MM.1S (cell line): ENCODE results near the gene SRGAP2B.
"Not testable (repeated sequence)": the region's sequence is repeated elsewhere in the genome, so short reads cannot be mapped to it uniquely, and the experiment has no call there.

ENCODE experiments used
- DNase-seq: peaks from one replicate; pipeline ENCODE4 v3.0.0-alpha.2; 2015
- H2AFZ ChIP-seq: fragments of 300-600 bp; sonication (generic); 2 replicates; pipeline ENCODE4 v1.6.0; 2016; ENCODE audit warnings: antibody characterized with exemption, low read length
- H3F3A ChIP-seq: fragments of 300-600 bp; sonication (generic); 2 replicates; pipeline ENCODE4 v1.6.1; 2016; ENCODE audit warnings: mild to moderate bottlenecking, antibody characterized with exemption, low read length, moderate library complexity, mixed read lengths; ENCODE audit not compliant: insufficient read depth
- H3K27ac ChIP-seq: fragments of 300-600 bp; sonication (generic); 2 replicates; pipeline ENCODE4 v1.5.1; 2016; ENCODE audit warnings: mild to moderate bottlenecking, low read length
- H3K27me3 ChIP-seq: fragments of 300-600 bp; sonication (generic); replicated peaks from 2 replicates; pipeline ENCODE4 v1.6.0; 2016; ENCODE audit warnings: low read length; ENCODE audit not compliant: insufficient read depth
- H3K36me3 ChIP-seq: fragments of 300-600 bp; sonication (generic); replicated peaks from 2 replicates; pipeline ENCODE4 v1.6.1; 2016; ENCODE audit warnings: mild to moderate bottlenecking, low read length, mixed read lengths; ENCODE audit not compliant: insufficient read depth
- H3K4me1 ChIP-seq: fragments of 300-600 bp; sonication (generic); 2 replicates; pipeline ENCODE4 v1.6.1; 2016; ENCODE audit warnings: low read length, mixed read lengths
- H3K4me2 ChIP-seq: fragments of 300-600 bp; sonication (generic); 2 replicates; pipeline ENCODE4 v1.6.0; 2016; ENCODE audit warnings: low read depth, low read length
- H3K4me3 ChIP-seq: fragments of 300-600 bp; sonication (generic); 2 replicates; pipeline ENCODE4 v1.5.1; 2016; ENCODE audit warnings: low read length, mixed read lengths
- H3K79me2 ChIP-seq: fragments of 300-600 bp; sonication (generic); 2 replicates; pipeline ENCODE4 v1.6.1; 2016; ENCODE audit warnings: mixed run types, low read length, mixed read lengths
- H3K9ac ChIP-seq: fragments of 300-600 bp; sonication (generic); 2 replicates; pipeline ENCODE4 v1.6.1; 2016; ENCODE audit warnings: low read length, mixed read lengths
- H3K9me2 ChIP-seq: fragments of 300-600 bp; sonication (generic); replicated peaks from 2 replicates; pipeline ENCODE4 v1.6.1; 2016; ENCODE audit warnings: mild to moderate bottlenecking, low read length, mixed read lengths; ENCODE audit not compliant: insufficient read depth
- H3K9me3 ChIP-seq: fragments of 300-600 bp; sonication (generic); replicated peaks from 2 replicates; pipeline ENCODE4 v1.6.1; 2016; ENCODE audit warnings: mild to moderate bottlenecking, low read length, mixed read lengths; ENCODE audit not compliant: insufficient read depth
- H4K20me1 ChIP-seq: fragments of 300-600 bp; sonication (generic); 2 replicates; pipeline ENCODE4 v1.6.1; 2016; ENCODE audit warnings: mild to moderate bottlenecking, low read length, moderate library complexity, mixed read lengths; ENCODE audit not compliant: insufficient read depth

SRGAP2B gene

DNA sequence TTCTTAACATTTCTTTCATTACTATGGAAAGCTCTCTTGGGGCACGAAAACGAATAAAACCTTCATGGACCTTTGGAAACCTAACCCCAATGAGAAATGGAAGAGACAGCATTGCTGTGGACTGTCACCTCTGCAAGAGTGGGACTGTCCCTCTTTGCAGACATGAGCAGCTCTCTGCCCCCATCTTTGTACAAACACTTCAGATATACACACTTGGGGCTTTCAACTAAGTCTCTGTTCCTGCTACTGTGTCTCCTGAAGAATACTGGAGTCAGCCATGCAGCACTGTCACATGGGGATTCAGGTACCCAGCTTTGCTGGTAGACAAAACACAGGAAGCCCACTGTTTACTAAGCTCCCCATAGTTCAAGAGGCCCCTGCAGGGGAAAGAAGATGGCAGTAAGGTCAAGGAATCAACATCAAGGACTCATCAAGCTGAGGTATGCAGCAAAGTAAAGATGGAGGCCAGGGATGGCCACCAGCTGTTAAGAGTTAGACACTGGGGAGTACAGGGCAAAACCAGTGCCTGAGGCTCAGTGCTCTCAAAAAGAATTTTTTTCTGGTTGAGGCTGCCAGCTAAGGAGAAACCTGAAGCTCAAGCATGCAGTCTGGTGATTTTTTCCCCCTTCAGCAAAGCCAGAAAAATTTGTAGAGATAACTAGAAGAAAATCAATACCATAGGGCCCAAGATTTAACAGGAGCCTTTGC lies 31.0 kb downstream of the SRGAP2B start:
- not testable (repeated sequence) for H3K79me2 ChIP-seq, H3K27me3 ChIP-seq, H3K4me3 ChIP-seq, H3K36me3 ChIP-seq, H2AFZ ChIP-seq, H3K27ac ChIP-seq, H3K4me1 ChIP-seq, DNase-seq, H3K9me2 ChIP-seq, H4K20me1 ChIP-seq, H3K9me3 ChIP-seq, H3F3A ChIP-seq, H3K9ac ChIP-seq, H3K4me2 ChIP-seq

DNA sequence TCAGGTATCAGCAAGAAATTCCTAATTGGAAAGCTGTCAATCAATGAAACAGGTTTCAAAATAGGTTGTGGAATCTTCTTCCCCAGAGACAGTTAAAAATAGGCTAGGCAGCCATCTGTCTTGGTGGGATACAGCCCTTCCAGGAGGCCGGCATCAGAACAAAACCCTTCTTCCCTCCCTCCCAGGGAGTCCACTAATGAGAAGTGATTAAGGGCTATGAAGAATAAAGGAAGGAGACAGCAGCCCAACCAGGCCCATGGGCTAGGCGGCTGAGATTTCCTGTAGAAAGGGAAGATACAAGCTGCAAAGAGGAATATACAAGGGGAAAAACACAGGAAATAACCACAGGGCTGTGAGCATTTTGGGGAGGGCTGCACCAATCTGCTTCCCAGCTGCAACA lies 31.8 kb downstream of the SRGAP2B start:
- H3K4me1 ChIP-seq, H4K20me1 ChIP-seq, H3K9me3 ChIP-seq, H3K36me3 ChIP-seq, H3F3A ChIP-seq, H2AFZ ChIP-seq, H3K4me3 ChIP-seq, H3K27ac ChIP-seq, H3K27me3 ChIP-seq, DNase-seq, H3K79me2 ChIP-seq, H3K4me2 ChIP-seq, H3K9me2 ChIP-seq, H3K9ac ChIP-seq: not testable (repeated sequence)

DNA sequence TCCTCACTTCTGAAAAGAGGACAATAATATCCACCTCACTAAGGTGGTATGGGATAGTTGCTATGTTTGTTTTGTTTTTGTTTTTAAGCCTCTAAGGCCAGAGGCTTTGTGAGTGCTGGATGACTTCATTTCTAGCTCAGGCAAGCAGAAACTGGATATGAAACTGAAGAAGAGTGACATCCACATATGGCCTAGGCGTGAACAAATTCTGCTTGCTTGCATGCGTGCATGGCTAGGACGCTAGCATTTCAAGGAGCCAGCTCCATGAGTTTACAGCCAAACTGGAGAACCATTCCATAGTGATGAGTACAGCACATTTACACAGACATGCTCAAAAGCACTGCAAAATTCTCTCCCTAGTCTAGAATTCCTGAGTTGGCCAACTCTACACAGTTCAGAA lies 36.9 kb downstream of the SRGAP2B start:
- H3K9ac ChIP-seq, H3K9me3 ChIP-seq, H3K4me2 ChIP-seq: not testable (repeated sequence)

DNA sequence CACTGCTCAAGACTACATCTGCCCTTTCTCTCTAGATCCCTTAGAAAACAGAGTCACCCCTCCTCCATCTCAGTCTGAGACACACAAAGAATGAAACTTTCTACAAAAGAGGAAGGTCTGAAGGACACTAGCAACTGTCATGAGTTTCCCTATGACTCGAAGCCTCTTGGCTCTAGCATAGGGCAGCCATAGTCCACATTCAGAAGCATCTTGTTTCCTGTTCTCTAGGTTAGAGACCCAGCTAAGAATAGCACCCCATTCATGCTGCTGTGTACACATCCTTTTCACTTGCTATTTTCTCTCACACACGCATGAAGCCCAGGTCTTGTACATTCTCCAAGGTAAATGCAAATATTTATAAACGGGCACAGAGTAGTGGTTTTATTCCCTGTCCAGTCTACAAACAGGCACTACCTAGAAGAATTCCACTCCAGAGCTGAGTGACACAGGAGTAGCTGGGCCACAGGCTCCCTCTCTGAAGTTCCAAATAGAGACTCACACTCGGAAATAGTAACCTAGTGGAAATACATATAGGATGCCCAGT lies 39.8 kb downstream of the SRGAP2B start:
- H3K9ac ChIP-seq, H3K79me2 ChIP-seq, H3F3A ChIP-seq, H3K4me1 ChIP-seq, H4K20me1 ChIP-seq, H2AFZ ChIP-seq, H3K4me2 ChIP-seq, H3K9me2 ChIP-seq, H3K9me3 ChIP-seq, H3K4me3 ChIP-seq, H3K27me3 ChIP-seq, H3K27ac ChIP-seq, H3K36me3 ChIP-seq, DNase-seq: not testable (repeated sequence)

More for the DNA sequence above, 36.9 kb downstream of the SRGAP2B start:
- not testable (repeated sequence) for H3K4me1 ChIP-seq, H3K9me2 ChIP-seq, H3K79me2 ChIP-seq, H3K4me3 ChIP-seq, H3F3A ChIP-seq, H2AFZ ChIP-seq, H4K20me1 ChIP-seq, DNase-seq, H3K27me3 ChIP-seq, H3K36me3 ChIP-seq
- H3K27ac ChIP-seq = peak overlapping the region; percentile 43; the same call in 1 of the 2 replicates

DNA sequence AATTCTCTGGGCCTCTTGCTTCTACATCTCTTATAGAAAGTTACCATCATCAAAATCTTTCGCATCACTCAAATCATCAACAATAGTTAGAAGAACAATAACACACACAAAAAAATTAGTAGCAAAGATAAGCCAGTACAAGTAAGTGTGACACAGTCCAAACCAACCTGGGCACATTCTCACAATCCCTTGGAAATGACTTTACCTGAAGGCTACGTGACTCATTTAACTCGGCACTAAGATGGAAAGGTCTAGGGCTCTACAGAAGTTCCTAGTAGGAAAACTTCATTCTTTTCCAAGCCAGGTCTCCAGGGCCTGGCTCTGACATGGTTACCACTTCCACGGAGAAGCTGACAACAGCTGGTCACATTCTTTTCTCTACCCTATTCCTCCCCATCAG lies 41.7 kb downstream of the SRGAP2B start:
- H3F3A ChIP-seq, H2AFZ ChIP-seq, H3K36me3 ChIP-seq, H3K9ac ChIP-seq, H3K9me2 ChIP-seq, H3K27me3 ChIP-seq, H3K4me1 ChIP-seq, H4K20me1 ChIP-seq, H3K4me3 ChIP-seq, H3K4me2 ChIP-seq, H3K27ac ChIP-seq, DNase-seq, H3K79me2 ChIP-seq, H3K9me3 ChIP-seq: not testable (repeated sequence)

DNA sequence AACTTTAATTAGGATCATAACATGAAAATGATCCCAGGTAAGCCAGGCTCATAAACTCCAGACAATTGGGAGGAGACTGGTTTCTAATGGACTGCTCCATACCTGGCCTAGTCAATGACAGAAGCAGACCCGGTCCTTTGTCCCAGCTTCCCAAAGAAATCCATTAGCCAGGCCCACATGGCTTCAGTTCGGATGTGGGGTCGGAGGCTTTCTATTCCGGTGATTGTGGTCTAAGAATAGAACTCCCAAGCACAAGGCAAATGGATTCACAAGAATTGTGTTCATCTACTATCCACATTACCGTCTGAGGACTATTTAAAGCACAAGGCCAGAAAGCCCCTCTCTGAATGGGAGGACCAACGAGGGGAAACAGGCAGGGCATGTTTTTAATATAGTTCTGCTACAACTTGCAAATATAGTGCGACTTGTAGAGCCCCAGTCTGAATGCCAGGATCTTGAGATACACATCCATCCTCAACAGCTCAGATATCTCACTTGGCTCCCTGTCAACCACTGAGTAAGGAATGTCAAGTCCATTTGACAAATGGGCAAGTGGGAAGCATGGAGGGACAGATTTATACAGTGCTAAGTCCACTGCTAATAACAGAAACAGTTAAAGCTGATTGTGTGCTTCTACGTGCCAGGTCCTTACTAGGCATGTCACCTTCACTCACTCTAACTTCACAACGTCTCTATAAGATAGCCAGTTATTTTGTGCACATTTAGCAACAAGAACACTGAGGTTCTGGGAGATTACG lies 42.9 kb downstream of the SRGAP2B start:
- not testable (repeated sequence) for H3K4me2 ChIP-seq, H3K27me3 ChIP-seq, H3K79me2 ChIP-seq, H4K20me1 ChIP-seq, H3K9me3 ChIP-seq, H3K4me1 ChIP-seq, H3F3A ChIP-seq, H2AFZ ChIP-seq, DNase-seq, H3K9ac ChIP-seq, H3K27ac ChIP-seq, H3K36me3 ChIP-seq, H3K4me3 ChIP-seq, H3K9me2 ChIP-seq

DNA sequence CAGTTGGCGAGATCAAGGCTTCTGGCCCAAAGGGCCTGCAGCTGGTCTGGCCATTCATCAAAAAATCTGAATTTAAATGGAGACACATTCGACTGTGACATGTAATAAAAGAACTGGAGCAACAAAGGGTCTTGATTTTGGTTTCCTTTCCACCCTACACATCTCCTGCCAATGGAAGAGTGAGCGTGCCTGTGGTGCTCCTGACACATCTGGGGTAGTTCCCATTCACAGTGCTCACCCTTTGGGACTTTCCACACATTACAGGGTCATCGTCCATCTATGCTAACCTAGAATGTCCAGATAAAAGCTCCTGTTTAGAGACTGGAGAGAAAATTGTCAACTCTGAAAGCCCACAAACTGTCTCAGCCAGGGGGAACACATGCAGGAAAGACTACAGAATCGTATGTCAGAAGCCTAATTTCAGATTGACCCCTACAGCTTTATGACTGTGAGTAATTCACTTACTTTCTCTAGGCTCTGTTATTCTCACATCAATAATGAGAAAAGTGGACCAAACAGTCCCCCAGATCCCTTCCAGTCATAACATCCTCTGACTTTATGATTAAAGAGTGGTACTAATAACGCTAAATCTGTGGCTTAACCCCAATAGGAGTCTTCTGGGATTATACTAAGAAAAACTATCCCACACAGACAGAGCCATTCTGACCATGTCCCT lies 46.8 kb downstream of the SRGAP2B start:
- not testable (repeated sequence) for H3K9me3 ChIP-seq, H3K4me3 ChIP-seq, H3K4me2 ChIP-seq, H3K27me3 ChIP-seq, H4K20me1 ChIP-seq, H3K36me3 ChIP-seq, H2AFZ ChIP-seq, H3K79me2 ChIP-seq, H3K27ac ChIP-seq, H3K4me1 ChIP-seq, H3F3A ChIP-seq, H3K9ac ChIP-seq, H3K9me2 ChIP-seq, DNase-seq
